Measurements from ENCODE around the gene LTBP4. TPM values are rescaled to one million over a fixed set of nuclear protein-coding genes. Genes with fewer than 3 reads are reported as not detected.

LTBP4 gene
- total RNA-seq, 1 experiment from 2014 or later: 75.4 TPM

- POLR2A ChIA-PET: interaction anchor here (0.6 kb wide), 1 partner anchor 748 kb away, joined by 5 read pairs; no protein-coding TSS in a partner anchor
- ATAC-seq (no peak), DNase-seq (ENCODE audit: low read depth, low spot score) (no peak)
- CTCF ChIA-PET: interaction anchor here (0.7 kb wide), 1 partner anchor 212 kb away, joined by 3 read pairs; no protein-coding TSS in a partner anchor
- Histone ChIP-seq H3K4me1 (ENCODE audit: control insufficient read depth, insufficient read depth, low read length) (no peaks in the 10 kb centered on the region), H3K27me3 (ENCODE audit: control insufficient read depth, insufficient read depth, low read length) (no peaks in the 10 kb centered on the region), H3K36me3 (ENCODE audit: control insufficient read depth, insufficient read depth, low read length) (no peaks in the 10 kb centered on the region), H3K4me3 (ENCODE audit: low read depth in 2 of 2, low read length in 2 of 2) (no peak overlapping the region), H3K27ac (ENCODE audit: low read length) (no peak overlapping the region), H3K9me3 (ENCODE audit: control insufficient read depth, insufficient read depth, low read depth, low read length) (no peaks in the 10 kb centered on the region)
- BruUV-seq (replicated peaks): no TSS peak
- no peak for TF ChIP-seq POLR2AphosphoS5 (IDR thresholded peaks at IDR 0.05; ENCODE audit: low read depth, low read length)
- TF ChIP-seq, protein P1, sequence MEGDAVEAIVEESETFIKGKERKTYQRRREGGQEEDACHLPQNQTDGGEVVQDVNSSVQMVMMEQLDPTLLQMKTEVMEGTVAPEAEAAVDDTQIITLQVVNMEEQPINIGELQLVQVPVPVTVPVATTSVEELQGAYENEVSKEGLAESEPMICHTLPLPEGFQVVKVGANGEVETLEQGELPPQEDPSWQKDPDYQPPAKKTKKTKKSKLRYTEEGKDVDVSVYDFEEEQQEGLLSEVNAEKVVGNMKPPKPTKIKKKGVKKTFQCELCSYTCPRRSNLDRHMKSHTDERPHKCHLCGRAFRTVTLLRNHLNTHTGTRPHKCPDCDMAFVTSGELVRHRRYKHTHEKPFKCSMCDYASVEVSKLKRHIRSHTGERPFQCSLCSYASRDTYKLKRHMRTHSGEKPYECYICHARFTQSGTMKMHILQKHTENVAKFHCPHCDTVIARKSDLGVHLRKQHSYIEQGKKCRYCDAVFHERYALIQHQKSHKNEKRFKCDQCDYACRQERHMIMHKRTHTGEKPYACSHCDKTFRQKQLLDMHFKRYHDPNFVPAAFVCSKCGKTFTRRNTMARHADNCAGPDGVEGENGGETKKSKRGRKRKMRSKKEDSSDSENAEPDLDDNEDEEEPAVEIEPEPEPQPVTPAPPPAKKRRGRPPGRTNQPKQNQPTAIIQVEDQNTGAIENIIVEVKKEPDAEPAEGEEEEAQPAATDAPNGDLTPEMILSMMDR (IDR thresholded peaks at IDR 0.05): no peak
- no peak for TF ChIP-seq SIN3A (IDR thresholded peaks at IDR 0.05; ENCODE audit: borderline replicate concordance, insufficient read depth, low read depth, low read length)
- no peak for TF ChIP-seq TCF7L2 (IDR thresholded peaks at IDR 0.05; ENCODE audit: low read depth, low read length)
- TF ChIP-seq, protein P2, sequence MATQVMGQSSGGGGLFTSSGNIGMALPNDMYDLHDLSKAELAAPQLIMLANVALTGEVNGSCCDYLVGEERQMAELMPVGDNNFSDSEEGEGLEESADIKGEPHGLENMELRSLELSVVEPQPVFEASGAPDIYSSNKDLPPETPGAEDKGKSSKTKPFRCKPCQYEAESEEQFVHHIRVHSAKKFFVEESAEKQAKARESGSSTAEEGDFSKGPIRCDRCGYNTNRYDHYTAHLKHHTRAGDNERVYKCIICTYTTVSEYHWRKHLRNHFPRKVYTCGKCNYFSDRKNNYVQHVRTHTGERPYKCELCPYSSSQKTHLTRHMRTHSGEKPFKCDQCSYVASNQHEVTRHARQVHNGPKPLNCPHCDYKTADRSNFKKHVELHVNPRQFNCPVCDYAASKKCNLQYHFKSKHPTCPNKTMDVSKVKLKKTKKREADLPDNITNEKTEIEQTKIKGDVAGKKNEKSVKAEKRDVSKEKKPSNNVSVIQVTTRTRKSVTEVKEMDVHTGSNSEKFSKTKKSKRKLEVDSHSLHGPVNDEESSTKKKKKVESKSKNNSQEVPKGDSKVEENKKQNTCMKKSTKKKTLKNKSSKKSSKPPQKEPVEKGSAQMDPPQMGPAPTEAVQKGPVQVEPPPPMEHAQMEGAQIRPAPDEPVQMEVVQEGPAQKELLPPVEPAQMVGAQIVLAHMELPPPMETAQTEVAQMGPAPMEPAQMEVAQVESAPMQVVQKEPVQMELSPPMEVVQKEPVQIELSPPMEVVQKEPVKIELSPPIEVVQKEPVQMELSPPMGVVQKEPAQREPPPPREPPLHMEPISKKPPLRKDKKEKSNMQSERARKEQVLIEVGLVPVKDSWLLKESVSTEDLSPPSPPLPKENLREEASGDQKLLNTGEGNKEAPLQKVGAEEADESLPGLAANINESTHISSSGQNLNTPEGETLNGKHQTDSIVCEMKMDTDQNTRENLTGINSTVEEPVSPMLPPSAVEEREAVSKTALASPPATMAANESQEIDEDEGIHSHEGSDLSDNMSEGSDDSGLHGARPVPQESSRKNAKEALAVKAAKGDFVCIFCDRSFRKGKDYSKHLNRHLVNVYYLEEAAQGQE (IDR thresholded peaks at IDR 0.05; ENCODE audit: insufficient read depth in 1 of 2, low read depth in 2 of 2, low read length in 1 of 2): no peak
- intact Hi-C loops (cut with micrococcal nuclease; ENCODE audit: unreplicated experiment) (no loop called here), in situ Hi-C loops (cut with HindIII; ENCODE audit: low pct_unique_long_range_greater_than_20kb, low sequenced_read_pairs) (no loop called here)
Measured at GRCh38 chr19:40630571-40631160, 29.5 kb downstream of the LTBP4 start.

DNA sequence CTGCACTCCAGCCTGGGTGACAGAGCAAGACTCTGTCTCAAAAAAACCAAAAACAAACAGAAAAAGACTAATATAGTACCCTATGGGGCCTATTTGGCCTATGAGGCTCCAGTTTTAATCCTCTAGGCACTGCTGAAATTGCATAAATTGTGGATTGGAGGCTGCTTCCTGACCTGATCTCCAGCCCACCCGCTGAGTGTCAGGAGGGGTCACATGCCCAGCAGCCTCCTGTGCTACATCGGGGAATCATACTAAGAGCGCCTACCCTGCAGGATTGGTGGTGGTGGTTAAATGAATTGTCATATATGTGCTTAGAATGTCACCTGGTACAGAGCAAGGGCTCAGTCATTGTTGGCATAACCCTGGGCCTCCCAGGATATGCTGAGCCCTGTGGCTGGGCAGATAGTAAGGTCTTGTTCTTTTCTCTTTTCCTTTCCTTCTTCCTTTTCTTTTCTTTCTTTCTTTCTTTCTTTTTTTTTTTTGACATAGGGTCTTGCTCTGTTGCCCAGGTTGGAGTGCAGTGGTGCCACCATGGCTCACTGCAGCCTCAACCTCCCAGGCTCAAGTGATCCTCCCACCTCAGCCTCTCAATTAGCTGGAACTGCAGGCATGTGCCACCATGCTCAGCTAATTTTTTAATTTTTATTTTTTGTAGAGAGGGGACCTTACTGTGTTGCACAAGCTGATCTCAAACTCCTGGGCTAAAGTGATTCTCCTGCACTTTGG, 31.3 kb downstream of the LTBP4 start:
- H3K36me3 ChIP-seq (ENCODE audit: control insufficient read depth, insufficient read depth, low read length): no peaks in the 10 kb centered on the region
- H3K27me3 ChIP-seq (ENCODE audit: control insufficient read depth, insufficient read depth, low read length): no peaks in the 10 kb centered on the region
- no peak for DNase-seq (ENCODE audit: low read depth, low spot score)
- intact Hi-C loops (cut with micrococcal nuclease; ENCODE audit: unreplicated experiment): no loop called here
- no TSS peak for BruUV-seq (replicated peaks)
- TF ChIP-seq, protein P1 (IDR thresholded peaks at IDR 0.05): no peak
- H3K27ac ChIP-seq (ENCODE audit: low read length): no peak overlapping the region
- CTCF ChIA-PET: no interaction called here
- H3K4me1 ChIP-seq (ENCODE audit: control insufficient read depth, insufficient read depth, low read length): no peaks in the 10 kb centered on the region
- POLR2A ChIA-PET: no interaction called here
- H3K9me3 ChIP-seq (ENCODE audit: control insufficient read depth, insufficient read depth, low read depth, low read length): no peaks in the 10 kb centered on the region
- no peak overlapping the region for H3K4me3 ChIP-seq (ENCODE audit: low read depth in 2 of 2, low read length in 2 of 2)
- ATAC-seq: no peak
- in situ Hi-C loops (cut with HindIII; ENCODE audit: low pct_unique_long_range_greater_than_20kb, low sequenced_read_pairs): no loop called here
